ENCODE results near the gene FGF21.

- TF ChIP-seq NRF1 (IDR thresholded peaks at IDR 0.05; ENCODE audit: low read depth, low read length) (no peak), RFX5 (IDR thresholded peaks at IDR 0.05; ENCODE audit: low read length) (no peak), FOXM1 (IDR thresholded peaks at IDR 0.05; ENCODE audit: low read depth) (no peak), RXRA (IDR thresholded peaks at IDR 0.05; ENCODE audit: borderline replicate concordance, low read depth) (no peak), SMC3 (IDR thresholded peaks at IDR 0.05; ENCODE audit: low read depth, low read length) (no peak), FOSL2 (IDR thresholded peaks at IDR 0.05; ENCODE audit: borderline replicate concordance, low read depth) (no peak), TEAD4 (IDR thresholded peaks at IDR 0.05; ENCODE audit: borderline replicate concordance, insufficient read depth) (no peak), CTCF (IDR thresholded peaks at IDR 0.05) (no peak), REST (IDR thresholded peaks at IDR 0.05; ENCODE audit: low read depth, low read length) (no peak), USF1 (IDR thresholded peaks at IDR 0.05; ENCODE audit: borderline replicate concordance, low read depth) (no peak)
These were observed 51.1 kb downstream of the FGF21 start for GRCh38 chr19:48806518-48806817.

Data from SK-N-SH (cell line).